Left lobe of liver (tissue), 2 donors: ENCODE measurements around the gene KDR. TPM values are rescaled to one million over a fixed set of nuclear protein-coding genes. Genes with fewer than 3 reads are reported as not detected.

Source experiments
- ATAC-seq: fragments of 200-7000 bp; cut with Tn5 transposase; one replicate; pipeline ENCODE4 v1.9.1; 2020; ENCODE audit warnings: mild to moderate bottlenecking, moderate library complexity
- DNase-seq: peaks from one replicate; pipeline ENCODE4 v3.0.0-alpha.2; 2020; ENCODE audit warnings: low spot score
- total RNA-seq: library from RNA; stranded (reverse); gene quantifications from one replicate; pipeline ENCODE4 v1.2.1, GENCODE V29; 2021
- donor health status: DM: no; HTN: no; CAD: no; lungs with moderate emphysema.
- donor health status: DM: no; HTN: yes; CAD: no.

Gene KDR
- total RNA-seq, 1 donor from 2014 or later: 13.5 TPM

GRCh38 chr4:55031158-55031557 is 94.2 kb downstream of the KDR start:
- DNase-seq (no peak), ATAC-seq (no peak)

- DNase-seq (no peak), ATAC-seq (no peak)
Measured at GRCh38 chr4:55030589-55030988, 94.8 kb downstream of the KDR start.

GRCh38 chr4:55029821-55030503 is 95.4 kb downstream of the KDR start:
- ATAC-seq (no peak), DNase-seq (no peak)

- ATAC-seq: no peak
- DNase-seq: no peak
Measured at GRCh38 chr4:55029321-55029720, 96.1 kb downstream of the KDR start.

Other genes starting within 250 kb of the KDR start
- gene SRD5A3, start 220.6 kb upstream of the KDR start, total RNA-seq: 12.1 TPM